GM19099 (cell line): ENCODE measurements around the gene SPTB.

ENCODE experiments used
- POLR2A ChIP-seq: IDR thresholded peaks from 3 replicates; pipeline ENCODE4 v1.6.1; 2011; ENCODE audit warnings: low read depth; ENCODE audit not compliant: insufficient read length; ENCODE audit errors: extremely low read depth

The SPTB gene

GRCh38 chr14:64736271-64737169, 143.2 kb downstream of the SPTB start:
- TF ChIP-seq POLR2A: no peak

GRCh38 chr14:64734990-64735389, 144.7 kb downstream of the SPTB start:
- TF ChIP-seq POLR2A: no peak

- TF ChIP-seq POLR2A: no peak
Measured at GRCh38 chr14:64733899-64734298, 145.8 kb downstream of the SPTB start.

GRCh38 chr14:64733321-64733720, 146.4 kb downstream of the SPTB start:
- no peak for TF ChIP-seq POLR2A

- TF ChIP-seq POLR2A: no peak
Measured at GRCh38 chr14:64732536-64733120, 147.1 kb downstream of the SPTB start.

DNA sequence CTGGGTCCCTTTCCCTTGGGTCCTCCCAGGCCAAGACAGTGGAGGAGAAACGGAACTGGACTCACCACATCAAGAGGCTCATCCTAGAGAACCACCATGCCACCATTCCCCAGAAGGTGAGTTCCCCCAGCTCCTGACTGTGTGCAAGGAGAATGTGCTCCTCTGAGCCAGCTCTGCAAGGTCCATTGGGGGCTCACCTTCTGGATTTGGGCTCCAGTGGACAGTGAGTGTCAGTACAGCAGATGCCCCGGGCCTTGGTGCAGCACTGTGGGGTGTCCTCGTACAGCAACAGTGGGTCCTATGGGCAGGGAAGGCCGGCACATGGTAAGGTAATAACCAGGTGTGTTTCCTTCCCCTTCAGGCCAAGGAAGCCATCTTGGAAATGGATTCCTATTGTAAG, 147.6 kb downstream of the SPTB start:
- no peak for TF ChIP-seq POLR2A

- no peak for TF ChIP-seq POLR2A
Measured at GRCh38 chr14:64731141-64731581, 148.5 kb downstream of the SPTB start.

- no peak for TF ChIP-seq POLR2A
Measured at GRCh38 chr14:64730681-64731080, 149.0 kb downstream of the SPTB start.

- TF ChIP-seq POLR2A: no peak
Measured at GRCh38 chr14:64730061-64730440, 149.7 kb downstream of the SPTB start.

DNA sequence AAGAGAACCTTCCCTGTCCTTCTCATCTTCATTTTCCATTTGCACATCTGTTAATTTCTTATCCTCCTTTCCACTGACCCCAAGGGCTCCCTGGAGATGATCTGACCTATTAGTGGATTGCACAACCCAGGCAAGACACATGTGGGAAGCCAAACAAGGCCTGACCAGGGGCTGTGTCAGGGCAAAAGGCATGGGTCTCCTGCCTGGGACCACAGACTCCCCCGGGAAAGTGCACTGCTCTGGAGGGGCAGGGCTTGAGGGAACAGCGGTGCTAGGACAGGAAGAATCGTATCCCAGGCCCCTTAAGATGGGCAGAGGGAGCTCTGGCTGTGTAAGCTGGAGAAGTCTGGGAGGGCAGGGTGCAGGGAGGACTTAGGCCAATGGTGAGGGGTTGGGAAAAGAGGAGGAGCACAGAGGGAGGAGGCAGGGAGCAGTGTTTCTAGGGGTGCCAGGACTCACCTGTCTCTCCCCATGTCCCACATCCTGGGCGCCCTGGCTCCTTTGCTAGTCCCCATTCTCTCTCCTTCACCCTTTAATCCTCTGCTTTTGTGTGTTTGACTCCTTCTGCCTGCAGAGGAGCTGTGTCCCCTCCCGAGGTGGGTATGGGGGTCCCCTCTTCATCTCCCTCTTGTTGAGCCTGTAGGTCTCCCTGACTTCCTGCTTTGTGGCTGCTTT, 150.2 kb downstream of the SPTB start:
- TF ChIP-seq POLR2A: no peak

DNA sequence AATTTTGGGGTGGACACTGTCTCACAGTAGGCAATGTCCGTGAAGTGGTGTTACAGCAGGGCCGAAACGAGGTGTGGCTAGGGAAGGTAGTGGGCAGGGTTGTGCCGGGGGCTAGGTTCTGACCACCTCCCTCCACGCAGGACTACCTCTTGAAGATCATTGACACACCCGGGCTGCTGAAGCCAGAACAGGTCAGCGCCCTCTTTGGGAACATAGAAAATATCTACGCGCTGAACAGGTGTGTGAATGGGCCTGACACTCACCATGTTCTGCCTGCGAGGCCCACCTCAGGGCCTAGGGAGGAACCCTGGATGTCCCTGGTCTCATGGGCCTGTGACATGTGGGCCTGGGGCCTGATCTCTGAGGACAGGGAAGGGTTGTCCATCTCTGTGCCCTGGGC, 150.9 kb downstream of the SPTB start:
- TF ChIP-seq POLR2A: no peak

DNA sequence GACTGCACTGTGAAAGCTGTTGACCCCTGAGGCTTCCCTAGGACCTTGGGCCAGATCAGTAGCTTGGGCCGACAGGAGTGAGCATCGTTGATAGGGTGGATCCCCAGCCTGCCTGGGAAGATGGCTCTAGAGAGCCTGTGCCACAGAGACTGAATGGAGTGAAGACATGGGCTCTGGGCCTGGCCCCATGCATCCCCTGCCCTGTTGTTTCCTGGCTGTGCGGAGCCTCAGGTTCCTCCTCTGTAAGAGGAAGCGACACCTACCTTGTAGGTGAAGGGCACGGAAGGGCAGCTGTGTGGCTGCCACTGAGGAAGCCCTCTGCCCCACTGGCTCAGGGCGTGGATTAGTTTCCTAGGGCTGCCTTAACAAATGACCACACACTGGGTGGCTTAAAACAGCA, 151.6 kb downstream of the SPTB start:
- TF ChIP-seq POLR2A: no peak

GRCh38 chr14:64727551-64728071, 152.1 kb downstream of the SPTB start:
- no peak for TF ChIP-seq POLR2A

GRCh38 chr14:64726585-64726890, 153.2 kb downstream of the SPTB start:
- TF ChIP-seq POLR2A: no peak

- TF ChIP-seq POLR2A: no peak
Measured at GRCh38 chr14:64725879-64726584, 153.7 kb downstream of the SPTB start.

- no peak for TF ChIP-seq POLR2A
Measured at GRCh38 chr14:64725261-64725815, 154.4 kb downstream of the SPTB start.

- no peak for TF ChIP-seq POLR2A
Measured at GRCh38 chr14:64724578-64724930, 155.2 kb downstream of the SPTB start.
